Measurements from ENCODE around the gene ZG16B.

The ZG16B gene

DNA sequence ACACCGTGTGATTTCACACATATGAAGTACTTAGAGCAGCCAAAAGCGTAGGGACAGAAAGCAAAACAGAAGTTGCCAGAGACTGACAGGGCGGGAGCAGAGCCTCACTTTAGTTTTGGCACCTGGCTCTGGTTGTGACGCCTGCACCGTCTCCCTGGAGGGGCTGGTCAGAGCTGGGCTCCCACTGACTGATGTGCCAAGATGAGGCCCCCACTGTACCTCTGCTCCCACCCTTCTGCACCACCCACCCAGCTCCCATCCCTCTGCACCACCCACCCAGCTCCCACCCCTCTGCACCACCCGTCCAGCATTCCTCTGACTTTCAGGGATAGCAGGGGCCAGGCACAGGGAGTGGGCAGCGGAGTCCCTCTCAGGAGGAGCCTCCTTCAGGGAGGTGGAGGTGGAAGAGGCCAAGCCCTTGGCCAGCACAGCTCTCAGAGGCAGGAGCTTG is 16.3 kb upstream of the ZG16B start:
- H3K4me3 ChIP-seq (ENCODE audit: low read depth, low read length) = no peak overlapping the region
- TF ChIP-seq, protein P1, sequence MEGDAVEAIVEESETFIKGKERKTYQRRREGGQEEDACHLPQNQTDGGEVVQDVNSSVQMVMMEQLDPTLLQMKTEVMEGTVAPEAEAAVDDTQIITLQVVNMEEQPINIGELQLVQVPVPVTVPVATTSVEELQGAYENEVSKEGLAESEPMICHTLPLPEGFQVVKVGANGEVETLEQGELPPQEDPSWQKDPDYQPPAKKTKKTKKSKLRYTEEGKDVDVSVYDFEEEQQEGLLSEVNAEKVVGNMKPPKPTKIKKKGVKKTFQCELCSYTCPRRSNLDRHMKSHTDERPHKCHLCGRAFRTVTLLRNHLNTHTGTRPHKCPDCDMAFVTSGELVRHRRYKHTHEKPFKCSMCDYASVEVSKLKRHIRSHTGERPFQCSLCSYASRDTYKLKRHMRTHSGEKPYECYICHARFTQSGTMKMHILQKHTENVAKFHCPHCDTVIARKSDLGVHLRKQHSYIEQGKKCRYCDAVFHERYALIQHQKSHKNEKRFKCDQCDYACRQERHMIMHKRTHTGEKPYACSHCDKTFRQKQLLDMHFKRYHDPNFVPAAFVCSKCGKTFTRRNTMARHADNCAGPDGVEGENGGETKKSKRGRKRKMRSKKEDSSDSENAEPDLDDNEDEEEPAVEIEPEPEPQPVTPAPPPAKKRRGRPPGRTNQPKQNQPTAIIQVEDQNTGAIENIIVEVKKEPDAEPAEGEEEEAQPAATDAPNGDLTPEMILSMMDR (IDR thresholded peaks at IDR 0.05; ENCODE audit: low read depth, low read length) = no peak
- no peak for DNase-seq (ENCODE audit: low read depth, low spot score)
- in situ Hi-C loops (cut with HindIII; ENCODE audit: low sequenced_read_pairs) = no loop called here

DNA sequence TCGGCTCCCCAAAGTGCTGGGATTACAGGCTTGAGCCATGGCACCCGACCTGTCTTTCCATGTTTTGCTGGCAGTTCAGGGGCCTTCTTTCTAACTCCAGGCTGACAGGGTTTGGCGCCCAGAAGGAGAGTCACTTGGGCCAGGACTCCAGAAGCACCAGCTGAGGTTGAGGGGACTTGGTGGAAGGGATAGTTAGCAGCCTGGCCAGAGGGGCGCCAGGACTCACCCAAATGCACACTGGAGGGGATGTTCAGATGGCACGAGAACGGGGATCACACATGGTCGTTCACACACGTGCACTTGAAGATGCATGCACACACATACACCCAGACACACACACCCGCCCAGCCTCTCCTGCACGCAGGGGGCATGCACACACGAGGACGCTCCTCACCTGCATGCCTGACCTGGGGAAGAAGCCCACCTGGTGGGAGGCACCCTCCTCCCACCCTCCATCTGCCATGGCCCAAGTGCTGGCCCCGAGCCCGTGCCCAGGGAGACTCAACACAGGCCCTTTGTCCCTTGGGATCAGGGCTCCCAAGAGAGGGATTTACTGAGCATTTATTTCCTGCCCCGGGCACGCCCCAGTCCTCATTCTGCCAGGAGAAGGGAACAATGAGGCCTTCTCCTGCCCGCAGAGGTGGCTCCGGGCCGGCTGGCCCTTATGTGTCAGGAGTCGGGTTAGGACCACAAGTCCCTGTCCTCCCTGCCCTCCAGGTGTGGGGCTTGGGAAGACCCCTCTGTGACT is 15.4 kb upstream of the ZG16B start:
- in situ Hi-C loops (cut with HindIII; ENCODE audit: low sequenced_read_pairs) = no loop called here
- no peak overlapping the region for H3K4me3 ChIP-seq (ENCODE audit: low read depth, low read length)
- TF ChIP-seq, protein P1 (IDR thresholded peaks at IDR 0.05; ENCODE audit: low read depth, low read length) = no peak
- DNase-seq (ENCODE audit: low read depth, low spot score) = no peak

DNA sequence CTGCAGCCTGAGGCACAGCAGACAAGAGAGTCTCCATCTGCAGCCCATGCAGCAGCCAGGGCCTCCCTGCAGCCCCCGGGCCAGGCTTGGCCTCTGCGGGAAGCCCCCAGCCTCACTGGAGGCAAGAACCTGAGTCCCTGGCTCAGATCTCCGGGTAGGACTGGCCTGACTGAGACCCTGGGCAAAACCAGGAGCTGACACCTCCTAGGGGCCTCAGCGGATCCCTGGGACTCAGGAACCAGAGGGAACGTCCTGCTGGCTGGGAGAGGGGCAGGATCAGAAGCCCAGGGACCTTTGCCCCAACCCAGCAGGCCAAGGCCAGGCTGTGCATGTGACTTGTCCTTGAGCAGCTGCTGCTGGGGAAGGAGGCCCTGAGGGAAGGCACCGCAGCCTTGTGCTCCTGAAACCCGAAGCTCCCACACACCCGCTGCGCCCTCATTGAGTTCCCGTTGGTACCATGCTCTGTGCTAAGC is 14.8 kb upstream of the ZG16B start:
- DNase-seq (ENCODE audit: low read depth, low spot score) = no peak
- TF ChIP-seq, protein P1 (IDR thresholded peaks at IDR 0.05; ENCODE audit: low read depth, low read length) = no peak
- in situ Hi-C loops (cut with HindIII; ENCODE audit: low sequenced_read_pairs) = no loop called here
- H3K4me3 ChIP-seq (ENCODE audit: low read depth, low read length) = no peak overlapping the region

DNA sequence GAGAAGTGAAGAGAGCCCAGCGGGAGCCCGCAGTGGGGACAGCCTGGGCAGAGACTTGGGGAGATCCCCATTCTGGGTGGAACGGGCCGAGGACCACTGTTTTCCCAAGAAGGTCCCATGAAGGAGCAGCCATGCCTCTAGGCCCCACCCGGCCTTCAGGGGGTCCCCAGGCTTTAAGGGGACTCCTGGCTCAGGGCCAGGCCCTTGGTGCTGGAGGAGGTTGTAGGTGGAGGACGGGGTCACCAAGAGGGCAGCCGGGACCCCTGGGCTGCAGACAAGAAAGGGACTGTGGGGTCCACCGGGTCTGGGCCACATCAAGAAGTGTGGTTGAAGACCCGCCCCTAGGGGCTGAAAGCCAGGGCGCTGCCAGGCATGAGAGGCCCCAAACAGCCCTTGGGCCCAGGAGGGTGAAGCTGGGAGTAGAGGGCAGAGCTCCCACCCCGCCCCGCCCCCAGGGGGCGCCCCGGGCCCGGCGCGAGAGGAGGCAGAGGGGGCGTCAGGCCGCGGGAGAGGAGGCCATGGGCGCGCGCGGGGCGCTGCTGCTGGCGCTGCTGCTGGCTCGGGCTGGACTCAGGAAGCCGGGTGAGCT is 13.3 kb upstream of the ZG16B start, which contains the start of gene PRSS21:
PRSS21 (plus strand) TSS at position 487 of the 589 bp plus-strand sequence; CDS start at position 519, 32 bp downstream.
- TF ChIP-seq, protein P1 (IDR thresholded peaks at IDR 0.05; ENCODE audit: low read depth, low read length) = no peak
- in situ Hi-C loops (cut with HindIII; ENCODE audit: low sequenced_read_pairs) = no loop called here
- DNase-seq (ENCODE audit: low read depth, low spot score) = no peak
- no peak within 1 kb of the TSS for H3K4me3 ChIP-seq (ENCODE audit: low read depth, low read length)

DNA sequence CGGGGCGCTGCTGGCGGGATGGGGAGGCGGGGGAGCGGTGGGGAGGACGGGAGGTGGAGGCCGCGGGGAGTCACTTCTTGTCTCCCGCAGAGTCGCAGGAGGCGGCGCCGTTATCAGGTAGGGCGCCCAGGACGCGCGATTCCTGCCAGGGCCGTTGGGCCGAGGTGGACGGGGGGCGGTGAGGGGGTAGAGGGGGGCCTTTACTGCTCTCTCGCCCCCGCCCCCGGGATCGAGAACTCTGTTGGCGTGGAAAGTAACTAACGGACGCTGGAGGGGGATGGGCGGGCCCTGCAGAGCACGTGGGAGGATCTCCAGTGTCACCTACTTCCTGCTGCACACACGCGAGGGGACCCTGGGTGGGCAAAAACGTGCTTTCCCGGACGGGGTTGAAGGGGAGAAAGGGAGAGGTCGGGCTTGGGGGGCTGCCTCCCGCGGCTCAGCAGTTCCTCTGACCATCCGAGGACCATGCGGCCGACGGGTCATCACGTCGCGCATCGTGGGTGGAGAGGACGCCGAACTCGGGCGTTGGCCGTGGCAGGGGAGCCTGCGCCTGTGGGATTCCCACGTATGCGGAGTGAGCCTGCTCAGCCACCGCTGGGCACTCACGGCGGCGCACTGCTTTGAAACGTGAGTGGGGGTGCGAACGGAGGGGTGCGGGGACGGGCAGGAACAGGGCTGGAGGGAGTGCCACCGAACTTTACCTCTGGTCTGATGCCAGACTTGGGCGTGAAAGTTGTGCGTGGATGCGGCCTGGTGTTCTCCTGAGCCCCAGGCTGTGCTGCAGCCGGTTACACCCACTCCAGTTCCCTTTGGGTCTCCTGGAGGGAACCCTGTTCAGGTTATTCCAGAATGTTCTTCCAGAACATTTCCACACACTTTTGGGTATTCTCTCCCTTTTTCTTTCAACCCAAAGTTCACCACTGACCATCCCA is 12.5 kb upstream of the ZG16B start:
- H3K4me3 ChIP-seq (ENCODE audit: low read depth, low read length) = no peak overlapping the region
- no peak for DNase-seq (ENCODE audit: low read depth, low spot score)
- in situ Hi-C loops (cut with HindIII; ENCODE audit: low sequenced_read_pairs) = no loop called here
- TF ChIP-seq, protein P1 (IDR thresholded peaks at IDR 0.05; ENCODE audit: low read depth, low read length) = no peak

DNA sequence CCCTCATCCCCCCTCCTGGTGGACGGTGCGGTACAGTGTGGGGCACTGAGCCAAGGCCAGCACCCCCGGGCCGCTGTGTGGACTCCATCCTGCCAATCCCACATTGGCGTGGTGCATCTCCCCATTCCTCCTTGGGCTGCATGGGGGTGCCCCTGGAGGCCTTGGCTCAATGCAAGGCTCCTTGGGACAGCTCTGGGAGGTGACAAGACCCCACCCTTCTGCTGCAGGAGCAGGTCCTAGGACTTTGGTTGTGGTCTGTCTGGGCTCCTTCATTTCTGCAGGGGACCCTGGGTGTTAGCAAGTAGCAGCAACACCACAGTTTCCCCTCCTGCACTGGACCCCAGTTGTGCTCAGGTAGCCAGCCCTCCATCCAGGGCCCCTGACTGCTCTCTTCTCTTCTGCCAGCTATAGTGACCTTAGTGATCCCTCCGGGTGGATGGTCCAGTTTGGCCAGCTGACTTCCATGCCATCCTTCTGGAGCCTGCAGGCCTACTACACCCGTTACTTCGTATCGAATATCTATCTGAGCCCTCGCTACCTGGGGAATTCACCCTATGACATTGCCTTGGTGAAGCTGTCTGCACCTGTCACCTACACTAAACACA is 11.7 kb upstream of the ZG16B start:
- in situ Hi-C loops (cut with HindIII; ENCODE audit: low sequenced_read_pairs) = no loop called here
- no peak for DNase-seq (ENCODE audit: low read depth, low spot score)
- TF ChIP-seq, protein P1 (IDR thresholded peaks at IDR 0.05; ENCODE audit: low read depth, low read length) = no peak
- no peak overlapping the region for H3K4me3 ChIP-seq (ENCODE audit: low read depth, low read length)
